ENCODE measurements around the gene CANT1.

DNA sequence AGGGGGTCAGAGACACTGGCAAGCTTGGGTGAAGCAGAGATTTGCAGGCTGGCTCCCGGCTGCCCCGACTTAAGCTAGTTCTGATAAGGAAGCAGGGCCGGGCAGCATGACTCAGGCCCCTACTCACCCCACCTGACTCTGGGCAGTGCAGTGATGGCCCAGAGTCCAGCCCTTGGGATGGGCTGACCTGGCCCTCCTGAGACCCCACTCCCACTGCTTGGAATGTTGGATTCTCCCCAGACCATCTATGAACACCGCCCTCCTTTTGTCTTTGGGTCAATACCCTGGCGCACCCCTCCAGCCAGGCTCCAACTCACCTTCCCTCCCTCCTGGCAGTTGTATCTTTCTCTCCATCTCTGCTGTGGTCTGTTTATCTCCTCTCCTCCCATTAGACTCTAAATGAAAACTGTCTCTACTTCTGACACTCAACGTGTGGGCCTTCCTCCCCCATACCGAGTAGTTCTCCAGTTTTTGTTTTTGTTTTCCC is 50.9 kb downstream of the CANT1 start:
- TF ChIP-seq GATA3 (IDR thresholded peaks at IDR 0.05; ENCODE audit: low read depth, low read length) (no peak), GATA2 (IDR thresholded peaks at IDR 0.05; ENCODE audit: low read depth, low read length) (peak; percentile 32; the same call in 1 of the 2 replicates)
